Measurements from ENCODE around the gene RBBP6.

RBBP6 gene

DNA sequence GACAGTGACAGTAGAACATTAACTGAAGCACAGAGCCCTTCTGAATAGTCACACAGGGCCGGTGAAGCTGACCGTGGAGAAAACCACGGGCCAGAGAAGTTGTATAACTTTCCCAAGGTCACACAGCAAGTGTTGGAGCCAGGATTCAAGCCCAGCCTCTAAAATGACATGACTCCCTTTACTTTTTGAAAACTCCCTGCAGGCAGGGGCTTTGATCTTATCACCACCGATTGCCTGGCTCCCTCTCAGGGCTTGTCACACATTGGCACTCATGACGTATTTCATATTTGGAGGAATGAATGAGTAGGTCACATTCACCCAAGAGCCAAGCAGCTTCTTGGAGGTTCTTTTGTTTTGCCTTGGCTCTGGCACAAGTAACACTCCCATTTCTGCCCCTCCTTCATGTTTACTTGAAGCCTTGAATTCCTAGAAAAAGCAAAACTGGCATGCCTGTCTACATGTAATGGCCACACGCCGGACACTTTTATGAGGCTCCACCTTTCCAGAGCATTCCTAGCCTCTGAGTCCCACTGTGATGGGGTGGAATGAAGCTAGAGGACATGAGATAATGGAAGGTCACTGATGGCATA, 13.3 kb upstream of the RBBP6 start:
- DNase-seq: no peak

DNA sequence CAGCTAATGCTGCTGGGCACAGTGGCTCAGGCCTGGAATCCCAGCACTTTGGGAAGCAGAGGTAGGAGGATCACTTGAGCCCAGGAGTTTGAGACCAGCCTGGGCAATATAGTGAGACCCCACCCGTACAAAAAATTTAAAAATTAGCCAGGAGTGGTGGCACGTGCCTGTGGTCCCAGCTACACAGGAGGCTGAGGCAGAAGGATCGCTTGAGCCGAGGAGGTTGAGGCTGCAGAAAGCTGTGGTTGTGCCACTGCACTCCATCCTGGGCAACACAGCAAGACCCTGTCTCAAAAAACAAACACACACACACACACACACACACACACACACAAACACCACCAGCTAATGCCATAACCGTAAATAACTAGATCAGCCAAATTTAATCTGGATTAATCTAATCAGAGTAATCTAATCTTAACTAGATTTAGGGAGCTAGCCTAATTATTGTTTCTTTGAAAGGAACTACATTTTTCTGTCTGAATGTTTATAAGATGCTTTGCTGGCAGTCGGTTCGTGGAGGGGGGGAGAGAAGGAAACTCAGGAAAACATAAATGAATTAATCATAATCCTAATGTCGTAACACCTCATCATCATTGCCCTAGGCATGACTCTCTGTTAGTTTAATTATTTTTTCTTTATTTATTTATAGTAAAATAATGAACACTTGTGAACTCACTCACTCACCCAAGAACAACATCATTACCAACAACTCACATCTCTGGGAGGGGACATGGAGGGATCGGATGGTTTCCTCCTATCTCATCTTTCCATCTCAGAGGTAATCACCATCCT, 12.5 kb upstream of the RBBP6 start:
- no peak for DNase-seq

GRCh38 chr16:24531166-24531565, 8.2 kb upstream of the RBBP6 start:
- DNase-seq: no peak

GRCh38 chr16:24534620-24535019, 4.7 kb upstream of the RBBP6 start:
- no peak for DNase-seq

DNA sequence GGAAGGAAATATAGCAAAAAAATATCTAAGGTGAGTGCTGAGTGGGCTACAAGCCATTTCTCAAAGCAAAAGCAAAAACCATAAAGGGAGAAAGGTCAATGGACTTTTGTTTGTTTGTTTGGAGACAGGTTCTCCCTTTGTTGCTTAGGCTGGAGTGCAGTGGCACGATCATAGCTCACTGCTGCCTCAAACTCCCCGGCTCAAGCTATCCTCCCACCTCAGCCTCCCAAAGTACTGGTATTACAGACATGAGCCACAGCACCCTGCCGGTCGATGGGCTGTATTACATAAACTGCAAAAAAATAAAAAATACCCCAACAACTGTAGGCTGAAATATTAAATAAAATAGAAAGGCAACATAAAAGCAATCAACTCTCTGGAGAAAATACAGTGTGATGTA, 3.5 kb upstream of the RBBP6 start:
- no peak for DNase-seq

DNA sequence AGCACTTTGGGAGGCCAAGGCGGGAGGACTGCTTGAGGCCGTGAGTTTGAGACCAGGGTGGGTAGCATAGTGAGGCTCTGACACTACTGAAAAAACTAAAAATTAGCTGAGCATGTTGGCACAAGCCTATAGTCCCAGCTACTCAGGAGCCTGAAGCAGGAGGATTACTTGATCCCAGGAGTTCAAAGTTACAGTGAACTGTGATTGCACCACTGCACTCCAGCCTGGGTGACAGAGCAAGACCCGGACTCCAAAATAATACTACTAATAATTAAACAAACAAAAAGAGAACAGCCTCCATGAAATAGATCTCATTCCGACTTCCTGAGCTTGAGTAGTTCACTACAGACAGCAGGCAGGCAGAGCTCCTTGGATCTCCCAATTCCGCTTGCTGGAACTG, 2.7 kb upstream of the RBBP6 start:
- no peak for DNase-seq

GRCh38 chr16:24537474-24538337, 1.7 kb upstream of the RBBP6 start:
- DNase-seq: no peak

DNA sequence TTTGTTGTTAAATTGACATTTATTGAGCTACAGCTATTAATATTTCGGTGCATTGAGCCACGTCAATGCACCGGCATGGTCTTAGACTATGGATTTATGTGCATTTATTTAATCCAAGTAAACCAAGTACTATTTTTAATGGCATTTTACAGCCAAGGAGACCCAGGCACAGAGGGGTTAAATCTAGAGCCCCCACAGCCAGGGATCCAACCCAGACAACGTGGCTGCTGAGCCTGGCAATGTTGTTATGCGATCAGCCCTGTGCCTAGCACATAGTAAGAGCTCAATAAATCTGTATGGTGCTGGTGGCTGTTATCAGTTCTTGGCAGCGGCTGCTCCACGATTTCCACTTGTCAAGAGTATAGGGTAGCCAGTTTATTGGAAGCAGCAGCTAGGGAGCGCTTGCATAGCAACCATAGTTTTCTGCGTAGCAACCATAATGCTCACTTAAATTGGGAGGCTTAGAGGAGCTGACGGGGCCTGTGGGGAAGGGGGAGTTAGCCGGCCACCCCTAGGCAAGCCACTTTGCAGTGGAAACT, 541 bp upstream of the RBBP6 start:
- DNase-seq: no peak

- DNase-seq: no peak
Measured at GRCh38 chr16:24539850-24540601, 660 bp downstream of the RBBP6 start.

GRCh38 chr16:24540602-24541210, 1.3 kb downstream of the RBBP6 start:
- no peak for DNase-seq

DNA sequence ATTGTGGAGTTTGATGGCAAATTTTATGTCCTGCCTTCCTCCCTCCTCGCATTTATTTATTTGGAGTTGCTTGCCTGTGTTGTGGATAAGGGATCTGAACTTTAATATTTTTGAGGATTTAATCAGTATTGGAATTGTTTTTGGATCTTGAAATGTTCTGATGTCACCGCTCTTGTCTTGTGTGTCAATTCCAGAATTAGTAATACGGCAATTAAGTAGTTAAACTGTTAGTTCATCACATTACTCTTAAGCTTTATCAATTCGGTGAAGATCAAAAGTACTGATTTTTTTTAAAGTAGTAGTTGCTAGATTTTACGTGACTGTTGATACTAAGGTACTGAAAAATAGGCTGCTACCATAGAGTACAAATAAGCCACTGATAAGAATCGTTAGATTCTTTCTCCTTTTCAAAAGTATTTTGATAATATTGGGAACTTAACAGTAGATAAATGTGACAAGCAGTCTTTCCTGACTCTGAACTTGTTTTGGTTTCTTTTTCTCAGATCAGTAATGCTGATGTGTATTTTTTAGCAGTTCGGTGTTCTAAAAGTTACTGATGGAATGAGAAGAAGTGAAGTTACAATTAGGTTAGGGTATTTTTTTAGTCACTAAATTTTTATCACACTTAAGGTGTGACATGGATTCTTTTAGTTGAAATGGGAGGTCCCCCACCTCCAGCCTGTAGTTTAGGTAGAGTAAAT, 2.0 kb downstream of the RBBP6 start:
- DNase-seq: no peak

DNA sequence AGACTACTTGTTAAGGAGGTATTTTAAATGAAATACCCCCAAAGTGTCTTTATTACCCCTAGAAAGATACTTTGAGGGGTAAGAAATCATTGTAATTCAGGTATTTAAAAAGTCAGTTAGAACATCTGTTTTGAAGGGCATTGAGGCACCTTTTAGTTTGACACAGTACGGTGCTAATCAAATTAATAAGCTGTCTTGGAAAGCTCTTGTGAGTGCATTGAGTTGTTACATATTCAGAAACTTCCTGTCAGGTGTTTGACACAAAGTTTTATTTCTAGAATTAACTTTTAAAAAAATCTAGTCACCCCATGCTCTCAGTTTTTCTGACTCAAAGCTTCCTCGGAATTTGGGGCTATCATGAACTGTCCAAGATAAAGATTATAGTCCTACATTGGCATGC, 4.6 kb downstream of the RBBP6 start:
- no peak for DNase-seq

DNA sequence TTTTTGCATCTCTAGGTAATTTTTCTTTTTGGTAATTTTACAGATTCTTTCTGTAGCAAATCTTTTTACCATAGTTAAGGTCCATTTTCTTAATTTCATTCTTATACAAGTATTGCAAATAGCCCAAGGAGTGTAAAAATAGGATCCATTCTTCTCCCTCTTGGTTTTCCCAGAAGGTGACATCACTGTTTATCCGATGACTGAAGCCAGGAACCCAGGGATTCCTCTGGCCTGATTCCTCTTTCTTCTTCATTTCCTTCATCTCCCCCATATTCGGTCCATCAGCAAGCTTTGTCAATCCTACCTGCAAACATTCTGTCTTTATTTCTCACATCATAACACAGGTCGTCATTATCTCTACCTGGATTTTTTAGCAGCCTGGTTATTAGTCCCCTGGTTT, 5.3 kb downstream of the RBBP6 start:
- DNase-seq: no peak

GRCh38 chr16:24550295-24550694, 10.9 kb downstream of the RBBP6 start:
- DNase-seq: no peak

DNA sequence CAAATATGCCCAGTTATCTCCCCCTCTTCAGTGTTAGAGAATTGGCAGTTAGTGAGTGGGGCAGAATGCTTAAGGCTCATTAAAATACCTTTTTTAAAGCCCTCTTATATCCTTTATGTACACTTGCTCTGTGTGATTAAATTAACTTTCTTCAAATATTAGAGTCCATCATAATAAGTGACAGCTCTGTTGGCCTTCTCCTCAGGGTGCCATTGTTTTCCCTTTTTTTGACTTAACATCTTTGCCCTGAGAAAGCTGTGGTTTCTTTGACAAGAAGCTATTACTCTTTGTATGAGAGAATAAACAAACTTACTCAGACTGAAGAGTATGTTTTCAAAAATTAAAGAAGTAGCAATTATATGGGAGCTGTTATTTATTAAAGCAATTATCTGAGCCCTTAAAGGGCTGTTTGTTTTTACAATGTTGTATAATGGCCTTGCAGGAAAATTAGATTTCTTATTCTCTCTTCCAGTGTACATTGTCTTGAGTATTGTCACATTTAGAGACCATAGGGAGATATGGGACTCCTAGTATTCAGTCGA, 13.4 kb downstream of the RBBP6 start:
- no peak for DNase-seq

- no peak for DNase-seq
Measured at GRCh38 chr16:24553983-24554382, 14.6 kb downstream of the RBBP6 start.

DNA sequence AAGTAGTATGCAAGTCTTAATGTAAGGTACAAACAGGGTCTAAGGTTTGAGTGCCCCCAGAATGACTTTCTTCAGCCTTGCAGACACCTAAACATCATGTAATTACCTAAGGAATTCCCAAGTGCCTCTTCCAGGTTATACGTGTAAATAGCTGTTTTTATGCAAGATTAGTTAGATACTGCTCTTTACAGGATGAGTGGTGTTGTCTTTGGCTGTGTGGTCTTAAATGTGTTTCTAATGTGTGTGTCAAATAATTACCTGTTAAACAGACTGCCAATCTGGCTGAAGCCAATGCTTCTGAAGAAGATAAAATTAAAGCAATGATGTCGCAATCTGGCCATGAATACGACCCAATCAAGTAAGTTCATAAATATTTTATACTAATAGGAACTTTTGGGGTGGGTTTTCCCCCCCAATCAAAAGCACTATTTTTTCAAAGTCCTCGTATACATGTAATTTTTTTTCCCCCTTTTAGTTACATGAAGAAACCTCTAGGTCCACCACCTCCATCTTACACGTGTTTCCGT, 16.0 kb downstream of the RBBP6 start:
- no peak for DNase-seq

DNA sequence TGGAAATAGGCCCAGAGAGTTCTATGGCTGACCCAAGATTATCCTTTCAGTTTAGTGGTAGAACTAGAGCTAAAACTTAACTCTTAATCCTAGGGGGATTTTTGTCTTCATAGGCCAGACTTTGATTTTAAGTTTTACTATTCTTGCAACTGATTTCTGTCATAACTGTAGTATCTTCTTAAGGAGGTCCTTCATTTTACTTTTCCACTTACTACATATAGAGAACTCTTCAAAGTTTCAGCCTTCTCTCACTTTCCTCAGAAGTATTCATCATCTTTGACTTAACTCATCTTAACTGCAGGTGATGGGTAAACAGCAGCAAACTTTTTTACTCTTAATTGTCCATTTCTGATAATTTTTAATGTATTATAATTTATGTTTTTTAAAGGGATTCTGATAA, 23.4 kb downstream of the RBBP6 start:
- DNase-seq: no peak

DNA sequence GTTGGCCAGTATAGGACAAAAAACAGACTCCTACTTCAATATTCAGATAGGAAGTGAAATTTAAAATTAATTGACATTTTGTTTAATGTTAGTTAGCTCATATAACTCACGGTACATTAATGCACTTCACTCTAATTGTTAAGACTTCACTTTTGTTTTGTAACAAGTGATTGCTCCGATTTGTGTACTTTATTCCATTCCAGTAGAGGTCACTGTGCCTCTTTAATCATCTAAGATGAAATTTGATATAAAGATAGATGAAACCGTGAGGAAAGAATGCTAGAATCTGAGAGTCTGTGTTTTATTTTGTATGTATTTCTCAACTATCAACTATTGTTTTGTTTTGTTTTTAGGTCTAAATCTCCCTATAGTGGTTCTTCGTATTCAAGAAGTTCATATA, 29.0 kb downstream of the RBBP6 start:
- no peak for DNase-seq

GRCh38 chr16:24571096-24571495, 31.7 kb downstream of the RBBP6 start:
- DNase-seq: no peak

- DNase-seq: no peak
Measured at GRCh38 chr16:24572069-24572468, 32.7 kb downstream of the RBBP6 start.

Measured in CD4-positive, alpha-beta T cell treated with Interleukin-15 for 1 hour (primary cell).